Tibial nerve (tissue), 4 donors: ENCODE measurements around the gene NWD2.

Experiments
- CTCF ChIP-seq, 5 experiments: fragments of 200-600 bp in 3 of 5; fragments of 450-650 bp in 2 of 5; sonication (generic) in 3 of 5; IDR thresholded peaks; one replicate each; pipeline ENCODE4 v1.5.1; 2016 to 2019; ENCODE audit warnings: antibody characterized with exemption in 5 of 5, mild to moderate bottlenecking in 3 of 5, moderate library complexity in 2 of 5
- EP300 ChIP-seq, 2 donors: sonication (generic); formaldehyde crosslinking; IDR thresholded peaks; one replicate each; pipeline ENCODE4 v1.6.1; 2017; ENCODE audit warnings: antibody characterized with exemption in 2 of 2, mild to moderate bottlenecking in 1 of 2

- TF ChIP-seq CTCF (IDR thresholded peaks at IDR 0.05) (no peak), EP300 (IDR thresholded peaks at IDR 0.05) (no peak)
Observed at GRCh38 chr4:37469286-37469685, 224.7 kb downstream of the NWD2 start.
